ENCODE measurements around the gene DNAAF2.
A peak's percentile ranks its signal among the peaks of the same experiment; 100 is the strongest.
"Not testable (repeated sequence)": the region's sequence is repeated elsewhere in the genome, so short reads cannot be mapped to it uniquely, and the experiment has no call there.

DNAAF2 gene

GRCh38 chr14:49634547-49635334, at the start of gene DNAAF2:
Gene DNAAF2, minus strand, starts transcription at chr14:49635244. Its CDS starts 95 bp downstream, at chr14:49635149.
- peak; percentile 34 to 39 for DNase-seq (ENCODE audit: low read depth in 2 of 2)

- DNase-seq (ENCODE audit: low read depth in 2 of 2), result no peak
Measured at GRCh38 chr14:49679271-49679670, 44.2 kb upstream of the DNAAF2 start.

- no peak for DNase-seq (ENCODE audit: low read depth in 2 of 2)
Measured at GRCh38 chr14:49677643-49678042, 42.6 kb upstream of the DNAAF2 start.

GRCh38 chr14:49673586-49673985, 38.5 kb upstream of the DNAAF2 start:
- DNase-seq (ENCODE audit: low read depth in 2 of 2), result no peak

- no peak for DNase-seq (ENCODE audit: low read depth in 2 of 2)
Measured at GRCh38 chr14:49670475-49670874, 35.4 kb upstream of the DNAAF2 start.

- DNase-seq (ENCODE audit: low read depth in 2 of 2), result no peak
Measured at GRCh38 chr14:49659526-49660455, 24.7 kb upstream of the DNAAF2 start.

- DNase-seq (ENCODE audit: low read depth in 2 of 2), result not testable (repeated sequence)
Measured at GRCh38 chr14:49657500-49657899, 22.5 kb upstream of the DNAAF2 start.

- DNase-seq (ENCODE audit: low read depth in 2 of 2), result no peak
Measured at GRCh38 chr14:49654511-49654910, 19.5 kb upstream of the DNAAF2 start.

GRCh38 chr14:49653508-49653907, 18.5 kb upstream of the DNAAF2 start:
- no peak for DNase-seq (ENCODE audit: low read depth in 2 of 2)

- DNase-seq (ENCODE audit: low read depth in 2 of 2), result no peak
Measured at GRCh38 chr14:49642163-49642562, 7.1 kb upstream of the DNAAF2 start.

- no peak for DNase-seq (ENCODE audit: low read depth in 2 of 2)
Measured at GRCh38 chr14:49641697-49642129, 6.7 kb upstream of the DNAAF2 start.

GRCh38 chr14:49640540-49641417, 5.7 kb upstream of the DNAAF2 start:
- no peak for DNase-seq (ENCODE audit: low read depth in 2 of 2)

- DNase-seq (ENCODE audit: low read depth in 2 of 2), result no peak
Measured at GRCh38 chr14:49637534-49638078, 2.6 kb upstream of the DNAAF2 start.

- DNase-seq (ENCODE audit: low read depth in 2 of 2), result no peak
Measured at GRCh38 chr14:49636866-49637265, 1.8 kb upstream of the DNAAF2 start.

- DNase-seq (ENCODE audit: low read depth in 2 of 2), result peak; percentile 82 to 90
Measured at GRCh38 chr14:49633640-49634546, 1.2 kb downstream of the DNAAF2 start.

GRCh38 chr14:49623941-49624839, 10.9 kb downstream of the DNAAF2 start:
- no peak for DNase-seq (ENCODE audit: low read depth in 2 of 2)

- no peak for DNase-seq (ENCODE audit: low read depth in 2 of 2)
Measured at GRCh38 chr14:49623387-49623786, 11.7 kb downstream of the DNAAF2 start.

GRCh38 chr14:49622022-49622607, 12.9 kb downstream of the DNAAF2 start:
- no peak for DNase-seq (ENCODE audit: low read depth in 2 of 2)
